Epithelial cell of esophagus (primary cell): Measurements from ENCODE around the gene AVP.
A peak's percentile ranks its signal among the peaks of the same experiment; 100 is the strongest.

Experiments
- DNase-seq: peaks from one replicate; pipeline ENCODE4 v3.0.0; 2010; ENCODE audit warnings: low read depth
- H3K4me3 ChIP-seq: 2 replicates; pipeline ENCODE4 v1.5.1; 2011; ENCODE audit warnings: mild to moderate bottlenecking, low read length, control low read depth
- TF ChIP-seq, protein P1 (sequence below): IDR thresholded peaks from 2 replicates; pipeline ENCODE4 v1.5.1; 2011; ENCODE audit warnings: low read depth, mild to moderate bottlenecking, low read length, control low read depth, inconsistent platforms; ENCODE audit not compliant: insufficient read depth; ENCODE audit errors: missing control alignments

AVP gene

DNA sequence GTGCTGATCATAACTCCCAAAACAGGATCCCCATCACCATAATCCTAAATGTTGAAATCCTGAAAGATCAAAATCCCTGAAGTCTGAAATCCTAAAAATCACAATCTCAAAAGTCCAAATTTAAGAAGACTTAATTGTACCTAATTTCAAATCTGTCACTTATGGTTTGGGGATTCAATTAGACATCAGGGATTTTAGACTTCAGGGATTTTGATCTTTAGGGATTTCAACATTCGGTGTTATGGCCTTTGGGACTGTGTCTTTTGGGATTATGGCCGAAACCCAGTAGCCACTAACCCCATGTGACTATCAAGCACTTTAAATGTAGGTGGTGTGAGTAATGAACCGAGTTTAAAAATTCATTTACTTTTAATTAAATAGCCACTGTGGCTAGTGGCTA, 21.7 kb upstream of the AVP start:
- TF ChIP-seq, protein P1, sequence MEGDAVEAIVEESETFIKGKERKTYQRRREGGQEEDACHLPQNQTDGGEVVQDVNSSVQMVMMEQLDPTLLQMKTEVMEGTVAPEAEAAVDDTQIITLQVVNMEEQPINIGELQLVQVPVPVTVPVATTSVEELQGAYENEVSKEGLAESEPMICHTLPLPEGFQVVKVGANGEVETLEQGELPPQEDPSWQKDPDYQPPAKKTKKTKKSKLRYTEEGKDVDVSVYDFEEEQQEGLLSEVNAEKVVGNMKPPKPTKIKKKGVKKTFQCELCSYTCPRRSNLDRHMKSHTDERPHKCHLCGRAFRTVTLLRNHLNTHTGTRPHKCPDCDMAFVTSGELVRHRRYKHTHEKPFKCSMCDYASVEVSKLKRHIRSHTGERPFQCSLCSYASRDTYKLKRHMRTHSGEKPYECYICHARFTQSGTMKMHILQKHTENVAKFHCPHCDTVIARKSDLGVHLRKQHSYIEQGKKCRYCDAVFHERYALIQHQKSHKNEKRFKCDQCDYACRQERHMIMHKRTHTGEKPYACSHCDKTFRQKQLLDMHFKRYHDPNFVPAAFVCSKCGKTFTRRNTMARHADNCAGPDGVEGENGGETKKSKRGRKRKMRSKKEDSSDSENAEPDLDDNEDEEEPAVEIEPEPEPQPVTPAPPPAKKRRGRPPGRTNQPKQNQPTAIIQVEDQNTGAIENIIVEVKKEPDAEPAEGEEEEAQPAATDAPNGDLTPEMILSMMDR, result no peak
- no peak for DNase-seq
- no peak overlapping the region for H3K4me3 ChIP-seq

DNA sequence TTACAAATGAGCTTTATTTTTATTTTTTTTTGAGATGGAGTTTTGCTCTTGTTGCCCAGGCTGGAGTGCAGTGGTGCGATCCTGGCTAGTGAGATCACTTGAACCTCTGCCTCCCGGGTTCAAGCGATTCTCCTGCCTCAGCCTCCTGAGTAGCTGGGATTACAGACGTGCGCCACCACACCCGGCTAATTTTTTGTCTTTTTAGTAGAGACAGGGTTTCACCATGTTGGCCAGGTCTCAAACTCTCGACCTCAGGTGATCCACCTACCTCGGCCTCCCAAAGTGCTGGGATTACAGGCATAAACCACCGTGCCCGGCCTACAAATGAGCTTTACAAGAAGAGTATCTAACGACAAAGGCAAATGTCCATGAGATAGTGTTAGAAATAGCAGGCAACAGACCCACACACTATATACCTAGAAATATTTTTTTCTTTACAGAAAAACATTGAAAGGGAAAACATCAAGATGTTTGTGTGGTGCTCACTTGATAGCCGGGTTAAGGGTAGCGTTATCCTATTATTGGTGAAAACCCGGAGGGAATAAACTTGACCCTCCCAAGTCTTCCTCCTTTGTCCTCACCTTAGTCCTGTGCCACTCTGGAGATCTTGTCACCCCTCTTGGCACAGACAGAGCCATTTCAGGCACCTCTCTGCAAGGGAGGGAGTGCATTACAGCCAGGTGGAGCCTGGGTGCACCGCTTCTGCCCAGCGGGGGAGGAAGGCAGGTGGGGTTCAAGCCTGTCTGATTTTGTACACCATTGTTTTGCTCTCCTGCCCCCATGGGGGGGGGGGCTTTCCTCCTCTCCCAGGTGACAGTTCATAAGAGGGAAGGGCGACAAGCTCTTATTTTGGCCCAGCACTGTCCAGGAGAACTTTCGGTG, 21.0 kb upstream of the AVP start:
- no peak for DNase-seq
- TF ChIP-seq, protein P1, result no peak
- no peak overlapping the region for H3K4me3 ChIP-seq

DNA sequence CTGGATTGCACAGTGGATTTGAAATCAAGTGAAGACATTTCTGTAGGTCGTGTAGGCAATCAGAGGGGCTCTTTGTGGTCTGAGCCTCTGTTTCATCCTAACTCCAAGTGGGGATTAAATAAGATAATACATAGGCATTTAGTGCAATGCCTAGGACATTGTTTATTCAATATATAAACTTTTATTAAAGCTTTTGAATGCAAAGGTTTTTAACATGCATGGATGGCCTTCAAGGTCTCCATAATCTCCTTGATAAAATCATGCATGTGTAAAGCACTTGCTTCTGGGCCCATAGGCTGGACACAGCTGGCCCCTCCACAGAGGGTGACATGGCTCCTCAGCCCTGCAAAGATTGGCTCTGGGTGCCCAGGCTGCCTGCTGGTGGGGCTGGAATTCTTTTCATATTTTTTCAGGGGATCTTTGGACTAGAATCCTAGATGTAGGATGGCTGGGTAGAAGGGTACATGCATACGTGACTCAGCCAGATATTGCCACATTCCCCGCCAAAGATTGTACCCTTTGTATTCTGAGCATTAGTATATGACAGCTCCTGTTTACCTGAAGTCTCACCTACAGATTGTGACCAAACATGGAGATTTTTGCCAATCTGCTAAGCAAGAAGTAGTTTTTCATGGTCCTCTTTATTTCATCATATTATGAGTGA, 19.0 kb upstream of the AVP start:
- DNase-seq, result peak; percentile 57
- no peak overlapping the region for H3K4me3 ChIP-seq
- TF ChIP-seq, protein P1, result no peak

DNA sequence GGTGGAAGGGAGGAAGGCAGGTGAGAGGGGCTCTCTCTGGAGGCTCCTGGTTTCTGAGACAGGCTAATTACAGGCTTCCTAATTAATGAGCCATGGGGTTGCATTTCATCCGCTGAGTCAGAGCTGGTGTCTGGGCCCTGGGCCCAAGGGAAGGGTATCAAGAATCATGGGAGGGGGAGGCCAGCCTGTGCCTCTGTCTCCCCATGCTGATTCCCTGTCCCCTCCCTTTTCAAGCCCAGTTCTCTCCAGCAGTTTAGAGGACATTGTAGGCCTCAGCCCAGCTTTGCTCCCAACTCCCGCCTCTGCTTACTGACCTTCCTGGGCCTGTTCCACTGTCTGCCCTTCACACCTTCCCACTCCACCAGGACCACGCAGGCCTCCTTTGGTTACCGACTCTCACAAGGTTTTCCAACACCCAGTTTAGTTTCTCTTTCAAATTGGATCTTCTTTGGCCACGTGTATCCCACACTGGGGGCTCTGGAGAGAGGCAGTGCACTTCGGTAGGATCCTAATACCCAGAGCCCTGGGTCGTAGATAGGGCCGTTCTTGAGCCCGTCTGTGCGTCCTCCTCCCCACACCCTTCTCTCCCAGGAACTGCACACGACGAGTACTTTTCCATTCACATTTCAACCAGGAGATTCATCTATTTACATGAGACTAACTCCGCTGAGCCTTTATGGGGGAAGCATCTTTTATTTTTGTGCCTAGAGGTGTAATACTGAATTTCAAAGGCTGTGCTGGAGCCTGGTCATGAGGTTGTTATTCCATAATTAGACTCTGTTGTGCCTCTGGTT, 18.2 kb upstream of the AVP start:
- H3K4me3 ChIP-seq, result no peak overlapping the region
- no peak for DNase-seq
- TF ChIP-seq, protein P1, result no peak

DNA sequence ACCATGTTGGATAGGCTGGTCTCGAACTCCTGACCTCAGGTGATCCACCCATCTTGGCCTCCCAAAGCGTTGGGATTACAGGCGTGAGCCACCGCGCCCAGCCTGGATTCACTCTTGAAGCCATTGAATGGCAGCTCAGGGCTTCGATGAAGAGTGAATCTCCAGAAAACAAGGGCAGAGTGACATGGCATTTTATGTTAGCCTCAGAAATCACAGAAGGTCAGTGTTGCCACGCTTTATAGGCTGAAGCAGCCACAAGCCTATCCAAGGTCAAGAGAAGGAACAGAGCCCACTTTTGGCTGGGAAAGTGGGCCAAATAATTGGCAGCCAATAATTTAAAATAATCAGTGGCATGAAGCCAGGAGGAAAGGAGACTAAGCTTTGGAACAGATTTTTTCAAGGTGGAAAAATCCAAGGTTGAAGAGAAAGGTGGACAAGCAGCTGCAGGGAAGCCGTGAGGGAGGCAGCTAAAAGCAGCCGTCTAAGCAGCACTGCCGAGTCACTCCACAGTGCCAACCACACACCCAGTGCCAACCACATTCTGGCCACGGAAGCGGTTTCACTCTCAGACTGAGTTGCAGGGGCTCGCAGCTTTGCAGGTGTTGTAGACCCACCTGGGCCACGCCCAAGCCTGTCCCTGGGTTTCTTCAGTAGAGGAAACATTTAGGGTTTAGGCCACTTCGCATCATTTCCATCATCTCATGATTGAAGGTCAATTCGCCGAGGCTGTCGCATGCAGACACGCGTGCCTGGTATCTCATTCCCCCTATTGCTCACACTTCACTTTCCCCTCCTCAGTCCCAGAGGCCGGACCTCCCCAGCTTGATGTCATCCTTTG, 17.4 kb upstream of the AVP start:
- no peak overlapping the region for H3K4me3 ChIP-seq
- no peak for DNase-seq
- TF ChIP-seq, protein P1, result no peak

DNA sequence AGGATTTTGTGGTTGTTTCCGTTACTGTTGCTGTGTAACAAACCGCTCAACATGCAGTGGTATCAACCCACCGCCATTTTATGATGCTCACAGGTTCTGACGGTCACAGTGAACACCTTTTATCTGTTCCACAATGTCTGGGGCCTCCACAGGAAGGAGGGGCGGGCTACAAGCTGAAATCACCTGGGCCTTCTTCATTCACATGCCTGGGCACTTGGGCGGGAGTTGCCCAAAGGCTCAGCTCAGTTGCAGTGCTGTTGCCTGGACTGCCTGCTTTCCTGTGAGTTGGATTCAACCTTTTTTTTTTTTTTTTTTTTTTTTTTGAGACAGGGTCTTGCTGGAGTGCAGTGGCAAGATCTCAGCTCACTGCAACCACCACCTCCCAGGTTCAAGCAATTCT, 16.7 kb upstream of the AVP start:
- no peak overlapping the region for H3K4me3 ChIP-seq
- TF ChIP-seq, protein P1, result no peak
- DNase-seq, result no peak
